ENCODE results near the gene PXYLP1.

GRCh38 chr3:141246958-141247301, 15.3 kb downstream of the PXYLP1 start:
- TF ChIP-seq CTCF (IDR thresholded peaks at IDR 0.05), result no peak
- no peak for TF ChIP-seq EZH2phosphoT487 (IDR thresholded peaks at IDR 0.05)
- TF ChIP-seq EZH2 (IDR thresholded peaks at IDR 0.05), result no peak
